ENCODE measurements around the gene REC114.
"Not testable (repeated sequence)": the region's sequence is repeated elsewhere in the genome, so short reads cannot be mapped to it uniquely, and the experiment has no call there.

REC114 gene, protein sequence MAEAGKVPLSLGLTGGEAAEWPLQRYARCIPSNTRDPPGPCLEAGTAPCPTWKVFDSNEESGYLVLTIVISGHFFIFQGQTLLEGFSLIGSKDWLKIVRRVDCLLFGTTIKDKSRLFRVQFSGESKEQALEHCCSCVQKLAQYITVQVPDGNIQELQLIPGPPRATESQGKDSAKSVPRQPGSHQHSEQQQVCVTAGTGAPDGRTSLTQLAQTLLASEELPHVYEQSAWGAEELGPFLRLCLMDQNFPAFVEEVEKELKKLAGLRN

DNA sequence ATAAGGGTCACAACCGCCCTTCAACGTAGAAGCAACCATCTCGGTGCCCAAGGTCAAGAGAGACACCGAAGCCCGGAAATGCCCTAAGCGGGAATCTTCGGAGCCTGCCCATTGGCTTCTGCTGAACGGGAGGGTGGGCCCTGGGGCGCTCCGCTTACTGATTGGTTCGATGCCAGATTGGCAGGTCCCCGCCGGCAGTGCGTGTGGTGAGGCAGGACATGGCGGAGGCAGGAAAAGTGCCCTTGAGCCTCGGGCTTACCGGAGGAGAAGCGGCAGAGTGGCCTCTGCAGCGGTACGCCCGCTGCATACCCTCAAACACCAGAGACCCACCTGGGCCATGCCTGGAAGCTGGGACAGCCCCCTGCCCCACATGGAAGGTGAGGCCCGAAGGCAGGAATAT, at the start of gene REC114:
REC114 (plus strand) TSS at position 197 of the 400 bp plus-strand sequence; CDS start at position 219, 22 bp downstream.
- DNase-seq, result no peak

DNA sequence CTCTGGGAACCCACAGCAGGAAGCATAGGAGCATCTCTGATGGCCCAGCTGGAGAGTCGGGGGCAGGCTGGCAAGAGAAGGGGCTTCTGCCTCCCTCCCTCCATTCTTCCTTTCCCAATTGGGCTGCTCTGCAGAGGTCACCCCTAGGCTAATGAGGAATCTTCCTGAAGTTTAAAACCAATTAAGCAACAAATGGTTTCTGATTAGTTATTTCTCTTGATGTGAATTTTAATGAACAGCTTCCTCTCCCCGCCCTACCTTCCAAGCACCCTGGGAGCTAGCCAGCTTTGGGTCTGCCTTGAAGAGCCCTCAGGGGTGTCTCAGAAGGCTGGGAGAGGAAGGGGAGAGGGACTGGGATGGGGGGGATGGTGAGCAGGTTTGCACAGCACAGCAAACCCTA, 49.6 kb upstream of the REC114 start:
- DNase-seq, result no peak

DNA sequence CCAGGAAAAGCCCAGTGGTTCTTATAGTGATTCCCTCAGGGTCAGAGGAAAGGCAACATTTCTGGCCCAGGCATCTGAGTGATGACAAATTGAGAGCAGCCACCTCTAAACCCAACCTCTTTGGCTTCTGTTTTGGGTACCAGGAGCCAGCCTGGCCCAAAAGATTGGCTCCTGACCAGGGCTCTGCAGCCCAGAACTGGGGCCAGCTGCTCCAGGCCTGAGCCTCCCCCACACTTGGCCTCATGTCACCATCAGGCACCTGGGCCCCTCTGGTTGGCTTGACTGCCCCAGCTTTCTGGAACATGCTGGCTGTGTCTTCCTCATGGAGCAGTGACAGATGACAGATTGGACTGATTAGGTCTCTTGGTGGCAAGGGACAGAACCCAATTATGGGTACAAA, 48.2 kb upstream of the REC114 start:
- DNase-seq, result no peak

DNA sequence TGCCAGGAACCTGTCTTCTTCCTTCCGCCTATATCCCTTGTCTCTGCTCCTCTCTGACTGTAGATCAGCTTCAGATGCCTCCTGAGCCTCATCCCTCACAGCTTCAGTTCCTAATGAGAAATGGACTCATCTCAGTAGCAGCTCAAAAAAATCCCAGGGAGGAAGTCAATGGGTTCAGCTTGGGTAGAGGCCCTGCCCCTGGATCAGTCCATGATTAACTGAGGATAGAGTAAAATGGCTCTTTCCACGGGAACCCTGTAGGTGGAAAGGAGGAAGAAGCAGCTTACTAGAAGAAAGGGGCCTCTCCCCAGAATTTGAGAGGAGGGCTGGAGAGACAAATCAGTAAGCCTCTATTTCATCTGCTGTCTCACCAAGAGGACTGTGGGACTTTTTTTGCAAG, 47.3 kb upstream of the REC114 start:
- no peak for DNase-seq

DNA sequence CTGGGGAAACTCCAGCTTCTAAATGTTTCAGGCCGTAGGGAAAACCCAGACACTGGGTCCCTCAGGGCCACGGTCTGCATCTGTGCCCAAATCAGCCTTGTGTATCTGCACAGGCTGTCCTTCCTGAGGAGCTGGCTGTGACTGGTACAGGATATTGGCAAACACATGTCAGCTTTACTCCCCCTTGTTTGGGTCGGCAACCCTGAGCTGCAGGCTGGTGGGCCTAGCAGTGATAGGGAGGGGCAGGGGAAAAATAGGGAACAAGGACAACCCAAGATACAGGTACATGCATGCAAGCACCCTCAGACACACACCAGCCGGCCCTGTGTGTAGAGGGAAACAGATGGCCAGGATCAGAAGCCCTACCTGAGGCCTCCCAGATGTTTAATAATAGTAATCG, 45.5 kb upstream of the REC114 start:
- DNase-seq, result no peak

DNA sequence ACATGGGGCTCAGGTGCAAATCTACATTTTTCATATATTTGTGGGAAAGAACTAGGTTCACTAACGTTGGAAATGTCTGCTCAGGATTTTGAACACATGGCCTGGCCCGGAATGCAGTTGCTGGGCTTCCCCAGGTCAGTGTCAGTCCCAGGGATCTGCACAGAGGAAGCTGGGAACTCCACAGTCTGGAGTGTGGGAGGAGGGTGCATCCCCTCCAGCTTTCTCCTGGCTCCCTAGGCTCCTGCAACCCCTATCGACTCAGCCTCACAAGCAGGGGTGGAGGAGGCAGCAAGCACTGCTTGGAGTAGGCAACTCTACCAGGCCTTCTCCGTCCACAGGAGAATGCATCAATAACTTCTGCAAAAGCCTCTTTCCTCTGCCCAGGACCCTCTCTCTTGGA, 44.1 kb upstream of the REC114 start:
- no peak for DNase-seq

DNA sequence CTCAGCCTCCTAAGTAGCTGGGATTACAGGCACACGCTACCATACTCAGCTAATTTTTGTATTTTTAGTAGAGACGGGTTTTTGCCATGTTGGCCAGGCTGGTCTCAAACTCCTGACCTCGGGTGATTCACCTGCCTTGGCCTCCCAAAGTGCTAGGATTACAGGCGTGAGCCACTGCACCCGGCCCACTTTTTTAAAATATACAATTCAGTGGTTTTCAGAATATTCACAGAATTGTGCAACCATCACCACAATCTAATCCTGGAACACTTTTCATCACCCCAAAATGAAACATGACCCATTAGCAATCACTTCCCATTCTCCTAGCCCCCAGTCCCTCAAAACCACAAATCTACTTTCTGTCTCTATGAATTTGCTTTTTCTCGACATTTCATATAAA, 42.7 kb upstream of the REC114 start:
- DNase-seq, result not testable (repeated sequence)

DNA sequence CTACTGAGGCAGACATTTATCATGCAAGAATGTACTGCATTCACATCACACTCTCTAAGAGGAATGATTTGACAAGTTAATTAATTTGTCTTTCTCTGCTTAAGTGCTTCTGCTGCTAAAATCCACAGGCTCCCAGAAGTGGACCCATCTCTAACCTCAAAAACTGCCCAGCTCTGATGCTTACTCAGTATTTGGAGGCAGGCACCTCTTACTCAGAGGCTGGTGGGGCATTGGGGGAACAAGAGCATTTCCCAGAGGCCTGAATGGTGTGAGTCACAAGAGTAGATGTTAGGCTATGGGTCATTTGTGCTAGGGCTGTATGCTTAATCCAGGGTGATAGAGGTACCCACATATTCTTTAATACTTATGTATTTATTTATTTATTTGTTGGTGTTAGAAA, 39.8 kb upstream of the REC114 start:
- no peak for DNase-seq

DNA sequence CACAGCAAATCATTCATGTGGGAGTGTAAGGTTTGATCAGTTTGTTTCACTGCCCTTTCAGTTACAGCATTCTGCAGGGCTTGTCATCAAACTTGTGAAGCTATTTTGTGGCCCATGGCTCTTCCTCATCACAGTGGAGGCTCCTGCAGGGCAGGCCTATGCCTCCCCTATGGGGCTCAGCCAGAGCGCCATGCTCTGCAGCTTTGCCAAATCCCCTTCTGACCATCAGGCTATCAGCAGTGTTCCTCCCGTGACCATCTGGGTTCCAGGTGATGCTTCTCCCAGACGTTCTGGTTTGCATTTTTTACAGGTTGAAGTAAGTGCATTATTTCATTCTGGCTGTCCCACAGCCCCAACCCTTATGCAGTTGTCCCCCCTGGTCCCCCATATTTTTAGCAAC, 28.1 kb upstream of the REC114 start:
- DNase-seq, result no peak

DNA sequence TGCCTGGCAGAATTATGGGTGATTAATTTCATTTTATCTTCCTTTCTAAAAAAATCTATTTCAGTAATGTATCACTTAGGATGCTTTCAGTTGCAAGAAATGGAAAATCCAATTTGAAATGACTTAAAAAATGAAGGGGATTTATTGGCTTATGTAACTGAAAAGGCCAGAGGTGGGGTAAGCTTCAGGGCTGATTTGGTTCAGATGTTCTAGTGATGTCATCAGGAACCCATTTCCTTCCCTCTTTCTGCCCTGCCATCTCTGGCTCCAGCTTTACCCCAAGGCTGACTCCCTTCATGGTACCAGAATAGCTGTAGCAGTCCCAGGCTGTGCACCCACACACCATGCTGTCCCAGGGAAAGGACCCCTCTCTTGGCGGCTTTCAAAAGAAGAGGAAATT, 18.5 kb upstream of the REC114 start:
- no peak for DNase-seq

DNA sequence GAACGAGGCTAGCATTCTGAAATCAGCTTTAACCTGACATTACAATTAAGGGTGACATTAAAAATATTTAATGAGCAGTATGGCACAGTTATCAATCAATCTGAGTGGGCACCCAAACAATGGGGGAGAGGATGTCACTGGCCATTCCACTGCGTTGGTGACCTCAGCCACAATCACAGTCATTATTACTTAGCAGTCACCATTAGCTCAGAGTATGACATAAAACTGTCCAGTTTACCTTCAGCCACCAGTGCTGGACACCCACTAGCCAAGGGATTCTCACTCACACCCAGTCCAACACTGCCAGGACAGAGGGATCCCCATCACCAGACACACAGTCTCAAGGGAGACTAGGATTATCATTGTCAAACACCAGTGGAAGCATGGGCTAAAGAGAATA, 17.5 kb upstream of the REC114 start:
- no peak for DNase-seq

DNA sequence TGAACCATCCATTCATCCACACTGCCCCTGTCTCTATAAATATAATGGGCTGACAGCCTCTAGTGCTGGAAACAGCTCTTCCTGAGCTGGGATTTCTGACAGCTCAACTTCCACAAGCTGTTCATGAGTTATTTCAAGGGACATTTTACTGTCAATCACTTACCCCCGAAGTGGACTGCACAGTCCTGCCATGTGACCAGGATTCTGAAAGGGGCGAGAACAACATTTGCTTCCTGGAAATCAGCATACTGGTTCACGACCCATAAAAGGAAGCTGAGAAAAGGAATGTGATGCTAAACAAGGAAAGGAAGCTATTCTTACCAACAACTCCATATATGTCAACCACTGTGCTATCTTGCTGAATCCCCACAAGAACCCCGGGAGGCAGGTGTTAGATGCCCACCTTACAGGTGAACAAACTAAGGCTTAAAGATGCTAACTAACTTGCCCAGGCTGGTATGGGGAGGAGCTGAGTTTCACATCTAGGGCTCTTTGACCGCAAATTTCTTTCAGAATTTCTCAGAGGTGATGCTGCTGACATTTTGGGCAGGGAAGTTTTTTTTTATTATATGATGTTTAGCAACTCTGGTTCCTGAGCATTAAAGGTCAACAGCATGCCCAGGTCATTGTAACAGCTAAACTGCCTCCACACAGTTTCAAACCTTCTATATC, 16.5 kb upstream of the REC114 start:
- DNase-seq, result no peak

DNA sequence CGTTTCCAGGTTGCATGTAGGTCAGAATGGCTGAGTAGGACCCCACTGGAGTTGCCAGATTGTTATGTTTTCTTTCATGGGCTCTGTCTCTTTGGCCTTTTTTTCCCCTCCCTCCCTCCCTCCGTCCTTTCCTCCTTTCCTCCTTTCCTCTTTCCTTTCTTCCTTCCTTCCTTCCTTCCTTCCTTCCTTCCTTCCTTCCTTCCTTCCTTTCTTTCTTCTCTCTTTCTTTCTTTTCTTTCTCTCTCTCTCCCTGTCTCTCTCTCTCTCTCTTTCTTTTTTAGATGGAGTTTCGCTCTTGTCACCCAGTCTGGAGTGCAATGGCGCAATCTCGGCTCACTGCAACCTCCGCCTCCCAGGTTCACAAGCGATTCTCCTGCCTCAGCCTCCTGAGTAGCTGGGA, 11.6 kb upstream of the REC114 start:
- DNase-seq, result not testable (repeated sequence)

DNA sequence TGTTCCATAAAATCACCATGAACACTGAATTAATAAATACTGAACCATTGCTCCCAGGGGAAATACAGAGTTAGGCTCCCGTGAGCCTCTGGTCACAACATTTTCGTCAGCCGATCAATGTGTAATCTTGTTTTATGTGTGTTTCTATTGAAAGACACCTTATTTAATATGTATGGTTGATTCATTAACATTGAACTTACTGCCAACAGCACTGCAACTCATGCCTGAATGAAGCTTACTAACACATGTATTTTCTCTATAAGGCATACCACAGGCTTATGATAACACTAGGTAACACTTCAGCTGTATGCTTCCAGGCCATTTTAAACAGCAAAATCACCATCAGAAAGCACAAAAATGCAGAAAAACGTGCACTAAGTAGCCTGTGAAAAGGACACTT, 9.1 kb upstream of the REC114 start:
- no peak for DNase-seq

DNA sequence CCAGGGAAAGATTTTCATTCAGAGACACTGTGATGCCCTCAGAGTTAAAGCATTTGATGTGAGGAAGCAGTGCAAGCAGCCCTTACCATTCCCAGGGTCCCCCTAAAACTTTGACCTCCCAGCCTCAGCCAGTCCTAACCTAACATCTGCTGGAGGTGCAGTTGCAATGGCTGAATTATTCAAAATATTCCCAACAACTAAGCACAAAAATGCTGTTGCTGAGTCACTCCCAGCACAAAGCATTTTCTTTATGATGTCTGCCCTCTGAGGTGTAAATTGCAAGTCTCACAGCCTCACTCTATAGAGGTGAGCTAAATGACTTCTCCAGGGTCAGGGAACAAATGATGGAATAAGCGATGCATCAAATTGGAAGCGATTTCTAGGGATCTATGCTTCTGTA, 6.4 kb upstream of the REC114 start:
- DNase-seq, result no peak

DNA sequence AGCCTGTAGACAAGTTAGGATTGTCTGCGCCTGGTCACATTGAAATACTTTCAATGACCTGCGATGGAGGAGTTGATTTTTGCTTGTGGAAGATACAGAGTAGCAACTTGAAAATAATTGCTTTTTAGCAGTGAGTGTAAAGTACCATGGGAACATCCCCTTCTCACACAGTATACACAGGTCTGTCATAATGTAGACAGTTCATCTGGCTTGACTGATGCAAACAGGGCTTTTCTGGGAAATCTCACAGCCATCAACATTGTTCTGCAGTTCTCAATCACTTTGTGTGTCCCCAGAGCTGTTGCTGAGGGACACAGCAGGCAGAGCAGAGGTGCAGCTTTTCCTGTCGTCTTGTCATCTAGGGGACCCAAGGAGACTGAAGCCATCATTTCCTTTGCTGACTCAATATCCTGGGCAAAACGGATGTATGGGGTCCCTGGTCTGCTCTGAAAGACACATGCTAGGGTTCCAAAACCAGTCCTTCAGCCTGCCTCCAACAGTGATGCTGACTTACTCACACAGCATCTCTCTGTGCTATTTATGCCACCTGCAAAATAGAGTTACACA, 5.3 kb upstream of the REC114 start:
- no peak for DNase-seq

DNA sequence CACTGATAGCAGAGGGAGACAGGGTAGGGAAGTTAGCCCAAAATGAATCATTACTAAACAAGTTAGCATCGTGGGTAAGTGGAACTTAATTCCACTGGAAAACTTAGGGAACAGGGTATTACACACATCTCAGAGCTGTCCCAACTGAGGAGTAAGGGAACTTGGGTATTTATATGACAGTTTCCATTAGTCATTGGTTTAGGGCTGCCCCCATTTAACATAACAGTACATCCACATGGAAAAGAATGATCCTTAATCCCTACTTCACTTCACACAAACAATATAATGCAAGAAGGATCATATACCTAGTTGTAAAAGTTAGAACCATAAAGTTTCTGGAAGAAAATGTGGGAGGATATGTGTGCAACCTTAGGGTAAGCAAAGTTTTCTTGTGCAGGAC, 4.3 kb upstream of the REC114 start:
- DNase-seq, result no peak

DNA sequence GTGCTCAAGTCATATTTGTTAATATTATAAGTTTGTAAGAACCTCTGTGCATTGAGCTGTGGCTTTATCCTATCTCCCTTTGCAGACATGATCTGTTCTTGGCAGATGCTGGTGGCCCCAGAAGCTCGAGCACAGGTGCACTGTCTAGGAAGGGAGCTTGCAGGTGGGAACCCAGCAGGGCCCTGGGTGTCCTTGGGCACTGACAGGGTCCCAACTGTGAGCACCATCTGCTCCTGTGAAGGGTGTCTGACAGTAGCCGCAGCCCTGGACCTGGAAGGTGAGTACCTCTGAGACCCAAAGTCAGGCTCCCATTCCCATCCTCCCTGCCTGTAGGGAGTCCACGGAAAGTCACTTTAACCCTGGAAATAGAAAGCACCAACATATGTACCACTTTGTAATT, 2.4 kb upstream of the REC114 start:
- no peak for DNase-seq

DNA sequence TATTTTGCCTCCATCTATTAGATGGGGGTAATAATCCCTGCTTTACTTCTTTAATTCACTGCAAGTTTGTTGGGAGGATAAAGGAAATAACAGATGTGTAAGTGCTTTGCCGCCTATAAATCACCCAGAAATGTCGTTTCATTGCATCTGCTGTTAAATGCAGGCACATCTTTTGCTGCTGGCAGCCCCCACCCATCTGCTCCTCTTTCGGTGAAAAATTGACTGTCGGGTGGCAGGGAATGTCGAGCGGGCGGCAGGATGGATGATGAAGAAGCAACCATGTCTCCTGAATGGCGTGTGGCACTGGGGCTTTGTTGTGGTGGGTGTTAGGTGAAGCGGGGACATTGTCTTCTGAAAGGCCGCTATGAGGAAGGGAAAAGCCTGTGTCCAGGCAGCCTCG, 543 bp upstream of the REC114 start:
- DNase-seq, result no peak

DNA sequence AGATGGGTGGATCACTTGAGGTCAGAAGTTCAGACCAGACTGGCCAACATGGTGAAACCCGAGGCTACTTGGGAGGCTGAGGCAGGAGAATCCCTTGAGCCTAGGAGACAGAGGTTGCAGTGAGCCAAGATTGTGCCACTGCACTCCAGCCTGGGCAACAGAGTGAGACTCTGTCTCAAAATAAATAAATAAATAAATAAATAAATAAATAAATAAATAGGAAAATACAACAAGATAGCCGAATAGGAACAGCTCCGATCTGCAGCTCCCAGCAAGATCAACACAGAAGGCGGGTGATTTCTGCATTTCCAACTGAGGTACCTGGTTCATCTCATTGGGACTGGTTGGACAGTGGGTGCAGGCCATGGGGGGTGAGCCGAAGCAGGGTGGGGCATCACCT, 4.5 kb downstream of the REC114 start:
- DNase-seq, result not testable (repeated sequence)

DNA sequence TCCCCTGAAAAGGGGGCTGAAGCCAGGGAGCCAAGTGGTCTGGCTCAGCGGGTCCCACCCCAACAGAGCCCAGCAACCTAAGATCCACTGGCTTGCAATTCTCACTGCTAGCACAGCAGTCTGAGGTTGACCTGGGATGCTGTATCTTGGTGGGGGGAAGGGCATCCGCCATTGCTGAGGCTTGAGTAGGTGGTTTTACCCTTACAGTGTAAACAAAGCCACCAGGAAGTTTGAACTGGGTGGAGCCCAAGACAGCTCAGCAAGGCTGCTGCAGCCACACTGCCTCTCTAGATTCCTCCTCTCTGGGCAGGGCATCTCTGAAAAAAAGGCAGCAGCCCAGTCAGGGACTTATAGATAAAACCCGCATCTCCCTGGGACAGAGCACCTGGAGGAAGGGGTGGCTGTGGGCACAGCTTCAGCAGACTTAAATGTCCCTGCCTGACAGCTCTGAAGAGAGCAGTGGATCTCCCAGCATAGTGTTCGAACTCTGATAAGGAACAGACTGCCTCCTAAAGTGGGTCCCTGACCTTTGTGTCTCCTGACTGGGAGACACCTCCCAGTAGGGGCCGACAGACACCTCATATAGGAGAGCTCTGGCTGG, 5.3 kb downstream of the REC114 start:
- DNase-seq, result not testable (repeated sequence)

DNA sequence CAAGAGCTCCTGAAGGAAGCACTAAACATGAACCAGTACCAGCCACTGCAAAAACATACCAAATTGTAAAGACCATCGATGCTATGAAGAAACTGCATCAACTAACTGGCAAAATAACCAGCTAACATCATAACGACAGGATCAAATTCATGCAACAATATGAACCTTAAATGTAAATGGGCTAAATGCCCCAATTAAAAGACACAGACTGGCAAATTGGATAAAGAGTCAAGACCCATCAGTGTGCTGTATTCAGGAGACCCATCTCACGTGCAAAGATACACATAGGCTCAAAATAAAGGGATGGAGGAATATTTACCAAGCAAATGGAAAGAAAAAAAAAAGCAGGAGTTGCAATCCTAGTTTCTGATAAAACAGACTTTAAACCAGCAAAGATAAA, 7.0 kb downstream of the REC114 start:
- not testable (repeated sequence) for DNase-seq

DNA sequence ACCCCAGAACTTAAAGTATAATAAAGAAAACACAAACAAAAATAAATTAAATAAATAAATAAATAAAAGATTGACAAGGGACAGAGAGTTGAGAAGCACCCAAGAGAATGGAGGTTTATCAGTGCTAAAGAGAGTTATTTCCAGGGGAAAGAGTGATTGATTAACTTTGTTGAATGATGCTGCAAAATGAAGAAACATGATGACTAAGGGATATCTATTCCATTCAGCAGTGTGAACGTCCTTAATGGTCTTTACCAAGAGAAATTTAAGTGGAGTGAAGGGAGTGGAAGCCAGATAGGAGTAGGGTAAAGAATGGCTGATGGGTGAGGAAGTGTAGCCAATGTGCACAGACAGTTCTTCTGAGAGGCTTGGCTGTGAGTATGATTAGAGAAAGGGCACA, 11.1 kb downstream of the REC114 start:
- DNase-seq, result no peak

DNA sequence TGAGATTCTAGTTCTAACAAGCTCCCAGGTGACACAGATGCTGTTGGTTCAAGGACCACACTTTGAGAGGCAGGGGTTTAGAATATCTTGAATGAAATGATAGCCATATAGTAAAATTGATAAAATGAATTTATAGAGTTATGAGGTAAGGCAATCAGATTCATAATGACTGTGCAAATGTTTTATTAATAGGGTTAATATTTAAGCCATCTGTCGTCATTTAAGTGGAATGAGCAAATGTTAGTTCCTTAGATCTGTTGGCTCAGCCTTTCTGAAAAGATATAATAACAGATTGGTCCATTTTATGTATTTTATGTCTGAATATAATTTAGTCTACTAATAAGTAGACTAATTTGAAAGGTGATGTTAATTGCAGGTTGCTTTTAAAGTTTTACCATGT, 12.9 kb downstream of the REC114 start:
- no peak for DNase-seq

Measured in bone marrow (tissue), 2 donors.